Sigmoid colon (tissue), 3 donors: ENCODE data around the gene OPALIN.

ENCODE experiments used
- POLR2A ChIP-seq, 2 donors: fragments of 450-650 bp; IDR thresholded peaks; one replicate each; pipeline ENCODE4 v1.6.1; 2016; ENCODE audit warnings: antibody characterized with exemption in 2 of 2, mild to moderate bottlenecking in 2 of 2, moderate library complexity in 2 of 2
- TF ChIP-seq, protein P1 (sequence below), 4 experiments: fragments of 450-650 bp in 3 of 4; fragments of 200-600 bp in 1 of 4; IDR thresholded peaks; one replicate each; pipeline ENCODE4 v1.5.1; 2016 to 2019; ENCODE audit warnings: antibody characterized with exemption in 4 of 4, mild to moderate bottlenecking in 3 of 4, moderate library complexity in 2 of 4

DNA sequence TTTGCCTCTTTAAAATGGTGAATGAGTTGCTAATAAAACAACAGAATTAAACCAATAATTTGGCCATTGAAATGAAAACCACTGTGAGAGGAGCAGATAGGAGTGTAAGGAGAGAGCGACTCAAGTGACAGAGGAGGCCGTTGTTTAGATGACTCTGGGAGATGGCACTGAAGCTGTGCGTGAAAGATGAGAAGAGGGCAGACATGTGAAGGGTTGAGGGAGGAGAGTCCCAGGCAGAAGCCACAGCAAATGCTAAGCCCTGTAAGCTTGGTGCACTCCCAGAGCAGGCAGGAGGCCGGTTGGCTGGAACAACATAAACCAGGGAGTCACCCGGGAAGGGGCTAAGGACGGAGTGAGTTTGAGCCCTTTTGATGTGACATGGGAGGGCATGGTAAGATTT lies 814 bp upstream of the OPALIN start:
- TF ChIP-seq, protein P1, sequence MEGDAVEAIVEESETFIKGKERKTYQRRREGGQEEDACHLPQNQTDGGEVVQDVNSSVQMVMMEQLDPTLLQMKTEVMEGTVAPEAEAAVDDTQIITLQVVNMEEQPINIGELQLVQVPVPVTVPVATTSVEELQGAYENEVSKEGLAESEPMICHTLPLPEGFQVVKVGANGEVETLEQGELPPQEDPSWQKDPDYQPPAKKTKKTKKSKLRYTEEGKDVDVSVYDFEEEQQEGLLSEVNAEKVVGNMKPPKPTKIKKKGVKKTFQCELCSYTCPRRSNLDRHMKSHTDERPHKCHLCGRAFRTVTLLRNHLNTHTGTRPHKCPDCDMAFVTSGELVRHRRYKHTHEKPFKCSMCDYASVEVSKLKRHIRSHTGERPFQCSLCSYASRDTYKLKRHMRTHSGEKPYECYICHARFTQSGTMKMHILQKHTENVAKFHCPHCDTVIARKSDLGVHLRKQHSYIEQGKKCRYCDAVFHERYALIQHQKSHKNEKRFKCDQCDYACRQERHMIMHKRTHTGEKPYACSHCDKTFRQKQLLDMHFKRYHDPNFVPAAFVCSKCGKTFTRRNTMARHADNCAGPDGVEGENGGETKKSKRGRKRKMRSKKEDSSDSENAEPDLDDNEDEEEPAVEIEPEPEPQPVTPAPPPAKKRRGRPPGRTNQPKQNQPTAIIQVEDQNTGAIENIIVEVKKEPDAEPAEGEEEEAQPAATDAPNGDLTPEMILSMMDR (IDR thresholded peaks at IDR 0.05) = no peak
- TF ChIP-seq POLR2A (IDR thresholded peaks at IDR 0.05) = no peak
